Ramos (cell line): ENCODE data around the gene ARMC6.
"Not testable (repeated sequence)": the region's sequence is repeated elsewhere in the genome, so short reads cannot be mapped to it uniquely, and the experiment has no call there.

Experiments
- in situ Hi-C: fragments of 300-500 bp; cut with MboI; formaldehyde crosslinking; loops from one replicate; pipeline ENCODE4 v1.14.3; 2022; ENCODE audit warnings: low sequenced_read_pairs; ENCODE audit not compliant: unreplicated experiment

ARMC6 gene

GRCh38 chr19:19068659-19069654 lies 35.6 kb downstream of the ARMC6 start:
- in situ Hi-C loops = no loop called here

GRCh38 chr19:19071897-19072296 lies 38.5 kb downstream of the ARMC6 start:
- in situ Hi-C loops = no loop called here

- in situ Hi-C loops = no loop called here
These were observed 40.9 kb downstream of the ARMC6 start for GRCh38 chr19:19074196-19074882.

GRCh38 chr19:19075126-19075525 lies 41.7 kb downstream of the ARMC6 start:
- in situ Hi-C loops = no loop called here

GRCh38 chr19:19076476-19076875 lies 43.1 kb downstream of the ARMC6 start:
- in situ Hi-C loops = no loop called here

- in situ Hi-C loops = no loop called here
These were observed 43.7 kb downstream of the ARMC6 start for GRCh38 chr19:19077103-19077502.

- in situ Hi-C loops = no loop called here
These were observed 45.4 kb downstream of the ARMC6 start for GRCh38 chr19:19078801-19079200.

- in situ Hi-C loops = no loop called here
These were observed 46.2 kb downstream of the ARMC6 start for GRCh38 chr19:19079571-19079970.

GRCh38 chr19:19081642-19082151 lies 48.3 kb downstream of the ARMC6 start:
- in situ Hi-C loops = no loop called here

- in situ Hi-C loops = no loop called here
These were observed 50.2 kb downstream of the ARMC6 start for GRCh38 chr19:19083413-19084178.

GRCh38 chr19:19087676-19088075 lies 54.3 kb downstream of the ARMC6 start:
- in situ Hi-C loops = no loop called here

- in situ Hi-C loops = no loop called here
These were observed 61.1 kb downstream of the ARMC6 start for GRCh38 chr19:19094513-19094912.

GRCh38 chr19:19095691-19096090 lies 62.3 kb downstream of the ARMC6 start:
- in situ Hi-C loops = no loop called here

GRCh38 chr19:19096641-19097627 lies 63.5 kb downstream of the ARMC6 start:
- in situ Hi-C loops = no loop called here

- in situ Hi-C loops = no loop called here
These were observed 64.8 kb downstream of the ARMC6 start for GRCh38 chr19:19098084-19098702.

- in situ Hi-C loops = no loop called here
These were observed 65.6 kb downstream of the ARMC6 start for GRCh38 chr19:19098703-19099632.

- in situ Hi-C loops = no loop called here
These were observed 68.1 kb downstream of the ARMC6 start for GRCh38 chr19:19101540-19101939.

- in situ Hi-C loops = not testable (repeated sequence)
These were observed 69.2 kb downstream of the ARMC6 start for GRCh38 chr19:19102566-19102965.
